K562 (cell line): Measurements from ENCODE around the gene IDS. TPM values are rescaled to one million over a fixed set of nuclear protein-coding genes. Genes with fewer than 3 reads are reported as not detected.
A peak's percentile ranks its signal among the peaks of the same experiment; 100 is the strongest.

Experiments
- CBFA2T2 ChIP-seq: fragments of 450-650 bp; conservative IDR thresholded peaks from 2 replicates; pipeline ENCODE4 v1.6.1; 2017; ENCODE audit warnings: mild to moderate bottlenecking
- CBX8 ChIP-seq: fragments of 200-600 bp; sonication (generic); IDR thresholded peaks from 2 replicates; pipeline ENCODE4 v1.6.1; 2012; ENCODE audit warnings: borderline replicate concordance, mixed run types, low read depth, mild to moderate bottlenecking, moderate library complexity, mixed read lengths, low read length, control low read depth, inconsistent platforms; ENCODE audit not compliant: poor library complexity, severe bottlenecking; ENCODE audit errors: extremely low read depth
- CTBP1 ChIP-seq: fragments of 450-650 bp; IDR thresholded peaks from 2 replicates; pipeline ENCODE4 v1.6.1; 2016; ENCODE audit warnings: borderline replicate concordance
- E2F3 ChIP-seq: fragments of 250-450 bp; sonication (Bioruptor Pico); IDR thresholded peaks from 2 replicates; pipeline ENCODE4 v1.4.0; 2020; ENCODE audit warnings: mild to moderate bottlenecking
- FOSL1 ChIP-seq: fragments of 200-800 bp; sonication (Bioruptor generic); conservative IDR thresholded peaks from 2 replicates; pipeline ENCODE4 v1.6.1; 2016; ENCODE audit warnings: missing genetic modification characterization, missing compliant biosample characterization
- GABPB1 ChIP-seq: sonication (generic); formaldehyde crosslinking; IDR thresholded peaks from 2 replicates; pipeline ENCODE4 v1.8.0; 2022; ENCODE audit warnings: mild to moderate bottlenecking, missing genetic modification reagents
- HDAC6 ChIP-seq: IDR thresholded peaks from 2 replicates; pipeline ENCODE4 v1.6.1; 2012; ENCODE audit warnings: low read depth, mild to moderate bottlenecking, control low read depth, inconsistent platforms, low read length, moderate library complexity
- KDM2B ChIP-seq: fragments of 250-450 bp; sonication (Bioruptor Pico); IDR thresholded peaks from 2 replicates; pipeline ENCODE4 v1.8.0; 2021; ENCODE audit warnings: mild to moderate bottlenecking, moderate library complexity
- LCOR ChIP-seq: sonication (generic); formaldehyde crosslinking; IDR thresholded peaks from 2 replicates; pipeline ENCODE4 v1.8.0; 2022; ENCODE audit warnings: mild to moderate bottlenecking, missing genetic modification reagents
- NR2C1 ChIP-seq, 2 experiments: fragments of 450-650 bp; IDR thresholded peaks; 2 replicates each; pipeline ENCODE4 v1.6.1; 2017; ENCODE audit warnings: mild to moderate bottlenecking in 2 of 2, antibody characterized with exemption in 1 of 2, inconsistent platforms in 1 of 2, missing compliant biosample characterization in 1 of 2, missing genetic modification characterization in 1 of 2
- PTBP1 ChIP-seq: fragments of 200-400 bp; formaldehyde crosslinking; IDR thresholded peaks from 2 replicates; pipeline ENCODE4 v1.6.1; 2017; ENCODE audit warnings: low read depth, low read length
- SIN3B ChIP-seq: fragments of 450-650 bp; IDR thresholded peaks from 2 replicates; pipeline ENCODE4 v1.6.1; 2017; ENCODE audit warnings: low read depth, mild to moderate bottlenecking, moderate library complexity
- SMAD3 ChIP-seq: fragments of 450-650 bp; formaldehyde crosslinking; conservative IDR thresholded peaks from 2 replicates; pipeline ENCODE4 v1.4.0; 2020; ENCODE audit warnings: mild to moderate bottlenecking
- SMARCA4 ChIP-seq: fragments of 450-650 bp; IDR thresholded peaks from 2 replicates; pipeline ENCODE4 v1.6.1; 2016
- SNIP1 ChIP-seq: fragments of 450-650 bp; IDR thresholded peaks from 2 replicates; pipeline ENCODE4 v1.7.1; 2017; ENCODE audit warnings: low read depth, mild to moderate bottlenecking
- YBX1 ChIP-seq: fragments of 450-650 bp; IDR thresholded peaks from 2 replicates; pipeline ENCODE4 v1.7.1; 2016; ENCODE audit warnings: mild to moderate bottlenecking
- ZNF143 ChIP-seq: sonication (generic); formaldehyde crosslinking; IDR thresholded peaks from 2 replicates; pipeline ENCODE4 v1.9.0; 2022; ENCODE audit warnings: mild to moderate bottlenecking, missing genetic modification reagents
- ZNF263 ChIP-seq: sonication (generic); formaldehyde crosslinking; IDR thresholded peaks from 2 replicates; pipeline ENCODE4 v1.8.0; 2022; ENCODE audit warnings: mild to moderate bottlenecking, missing genetic modification reagents, borderline replicate concordance
- ZNF444 ChIP-seq: fragments of 250-450 bp; sonication (Bioruptor Pico); IDR thresholded peaks from 2 replicates; pipeline ENCODE4 v1.4.0; 2020; ENCODE audit warnings: mild to moderate bottlenecking, moderate library complexity
- ZNF764 ChIP-seq: fragments of 250-450 bp; sonication (Bioruptor Pico); IDR thresholded peaks from 2 replicates; pipeline ENCODE4 v1.4.0; 2020; ENCODE audit warnings: low read depth, mild to moderate bottlenecking, moderate library complexity
- ZNF77 ChIP-seq: fragments of 250-450 bp; sonication (Bioruptor Pico); IDR thresholded peaks from 2 replicates; pipeline ENCODE4 v1.5.0; 2020
- ZNF785 ChIP-seq: fragments of 250-450 bp; sonication (Bioruptor Pico); IDR thresholded peaks from 2 replicates; pipeline ENCODE4 v1.4.0; 2020; ENCODE audit warnings: mild to moderate bottlenecking
- polyA plus RNA-seq, 8 experiments: library from polyadenylated mRNA; depleted of rRNA in 4 of 8; stranded (reverse) in 5 of 8; unstranded in 3 of 8; fragments of >200 nt; fragmentation: Nextera tagmentation in 2 of 8; fragmentation: Illumina TruSeq in 1 of 8; extraction: Ambion mirVana in 2 of 8; extraction: Trizol in 1 of 8; gene quantifications; 2 replicates each; pipeline versions ENCODE4 v1.2.1 to v1.2.3, GENCODE V29; 2011 to 2014; ENCODE audit warnings: inconsistent platforms in 1 of 8, missing spikeins in 1 of 8
- total RNA-seq, 7 experiments: library from RNA; depleted of rRNA in 6 of 7; stranded (reverse); fragments of >200 nt in 6 of 7; fragmentation: Illumina TruSeq in 2 of 7; extraction: Trizol in 2 of 7; gene quantifications; 2 replicates each; pipeline versions ENCODE4 v1.2.1 to v1.2.3, GENCODE V29; 2011 to 2021; ENCODE audit warnings: low replicate concordance in 1 of 7
- TF ChIP-seq, protein P1 (sequence below), 2 experiments: IDR thresholded peaks in 1 of 2; conservative IDR thresholded peaks in 1 of 2; 2 replicates each; pipeline ENCODE4 v1.6.1; 2016; ENCODE audit warnings: low read depth in 2 of 2, mild to moderate bottlenecking in 1 of 2, missing compliant biosample characterization in 1 of 2, missing genetic modification characterization in 1 of 2, moderate library complexity in 1 of 2
- TF ChIP-seq, protein P2 (sequence below): sonication (generic); IDR thresholded peaks from 2 replicates; pipeline ENCODE4 v1.6.1; 2016
- TF ChIP-seq, protein P3 (sequence below): sonication (generic); formaldehyde crosslinking; IDR thresholded peaks from 2 replicates; pipeline ENCODE4 v1.8.0; 2022; ENCODE audit warnings: mild to moderate bottlenecking, low read depth, missing genetic modification reagents

IDS gene
- total and polyA plus RNA-seq, 9 of the 15 experiments (the other 6 are each of a cell fraction or from before 2014, with no cell fraction given): 2.0 to 18.6 (median 8.6) TPM

- TF ChIP-seq, protein P1, sequence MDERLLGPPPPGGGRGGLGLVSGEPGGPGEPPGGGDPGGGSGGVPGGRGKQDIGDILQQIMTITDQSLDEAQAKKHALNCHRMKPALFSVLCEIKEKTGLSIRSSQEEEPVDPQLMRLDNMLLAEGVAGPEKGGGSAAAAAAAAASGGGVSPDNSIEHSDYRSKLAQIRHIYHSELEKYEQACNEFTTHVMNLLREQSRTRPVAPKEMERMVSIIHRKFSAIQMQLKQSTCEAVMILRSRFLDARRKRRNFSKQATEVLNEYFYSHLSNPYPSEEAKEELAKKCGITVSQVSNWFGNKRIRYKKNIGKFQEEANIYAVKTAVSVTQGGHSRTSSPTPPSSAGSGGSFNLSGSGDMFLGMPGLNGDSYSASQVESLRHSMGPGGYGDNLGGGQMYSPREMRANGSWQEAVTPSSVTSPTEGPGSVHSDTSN (CRISPR knock-in tag; IDR thresholded peaks at IDR 0.05; ENCODE audit: low read depth): no peak
- TF ChIP-seq, protein P1 (tag; conservative IDR thresholded peaks at IDR 0.05; ENCODE audit: low read depth): peak; percentile 61; the same call in 1 of the 2 replicates
- TF ChIP-seq, protein P2, sequence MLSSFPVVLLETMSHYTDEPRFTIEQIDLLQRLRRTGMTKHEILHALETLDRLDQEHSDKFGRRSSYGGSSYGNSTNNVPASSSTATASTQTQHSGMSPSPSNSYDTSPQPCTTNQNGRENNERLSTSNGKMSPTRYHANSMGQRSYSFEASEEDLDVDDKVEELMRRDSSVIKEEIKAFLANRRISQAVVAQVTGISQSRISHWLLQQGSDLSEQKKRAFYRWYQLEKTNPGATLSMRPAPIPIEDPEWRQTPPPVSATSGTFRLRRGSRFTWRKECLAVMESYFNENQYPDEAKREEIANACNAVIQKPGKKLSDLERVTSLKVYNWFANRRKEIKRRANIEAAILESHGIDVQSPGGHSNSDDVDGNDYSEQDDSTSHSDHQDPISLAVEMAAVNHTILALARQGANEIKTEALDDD: no peak
- TF ChIP-seq ZNF77 (CRISPR knock-in tag) (no peak), CBFA2T2 (no peak), FOSL1 (tag) (no peak), ZNF785 (CRISPR knock-in tag) (no peak), ZNF444 (no peak), LCOR (CRISPR knock-in tag) (no peak; the same call in 1 of the 2 replicates), SNIP1 (no peak), NR2C1 (IDR thresholded peaks at IDR 0.05) (no peak), NR2C1 (tag; IDR thresholded peaks at IDR 0.05) (no peak), ZNF764 (no peak), ZNF263 (CRISPR knock-in tag) (no peak), ZNF143 (CRISPR knock-in tag) (peak; percentile 68), SMAD3 (CRISPR knock-in tag) (no peak), KDM2B (CRISPR knock-in tag) (no peak), CBX8 (no peak), GABPB1 (CRISPR knock-in tag) (peak; percentile 50; the same call in 1 of the 2 replicates), HDAC6 (no peak), SMARCA4 (no peak), SIN3B (no peak), CTBP1 (peak; percentile 68; the same call in 1 of the 2 replicates), PTBP1 (no peak), E2F3 (no peak), YBX1 (no peak)
- TF ChIP-seq, protein P3, sequence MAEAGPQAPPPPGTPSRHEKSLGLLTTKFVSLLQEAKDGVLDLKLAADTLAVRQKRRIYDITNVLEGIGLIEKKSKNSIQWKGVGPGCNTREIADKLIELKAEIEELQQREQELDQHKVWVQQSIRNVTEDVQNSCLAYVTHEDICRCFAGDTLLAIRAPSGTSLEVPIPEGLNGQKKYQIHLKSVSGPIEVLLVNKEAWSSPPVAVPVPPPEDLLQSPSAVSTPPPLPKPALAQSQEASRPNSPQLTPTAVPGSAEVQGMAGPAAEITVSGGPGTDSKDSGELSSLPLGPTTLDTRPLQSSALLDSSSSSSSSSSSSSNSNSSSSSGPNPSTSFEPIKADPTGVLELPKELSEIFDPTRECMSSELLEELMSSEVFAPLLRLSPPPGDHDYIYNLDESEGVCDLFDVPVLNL: no peak
These were observed 35.8 kb upstream of the IDS start, which contains the start of gene EOLA1 (continued) for GRCh38 chrX:149540621-149541520.
